ENCODE measurements around the gene GNG13. TPM values are rescaled to one million over a fixed set of nuclear protein-coding genes. Genes with fewer than 3 reads are reported as not detected.

GNG13 gene
- total RNA-seq, 3 donors from 2014 or later, result not detected

GRCh38 chr16:761625-762513 lies 38.7 kb downstream of the GNG13 start:
- no peak overlapping the region for H3K27ac ChIP-seq
- no peak for TF ChIP-seq POLR2A (IDR thresholded peaks at IDR 0.05)
- no peak for TF ChIP-seq POLR2AphosphoS5 (IDR thresholded peaks at IDR 0.05)
- TF ChIP-seq, protein P1, sequence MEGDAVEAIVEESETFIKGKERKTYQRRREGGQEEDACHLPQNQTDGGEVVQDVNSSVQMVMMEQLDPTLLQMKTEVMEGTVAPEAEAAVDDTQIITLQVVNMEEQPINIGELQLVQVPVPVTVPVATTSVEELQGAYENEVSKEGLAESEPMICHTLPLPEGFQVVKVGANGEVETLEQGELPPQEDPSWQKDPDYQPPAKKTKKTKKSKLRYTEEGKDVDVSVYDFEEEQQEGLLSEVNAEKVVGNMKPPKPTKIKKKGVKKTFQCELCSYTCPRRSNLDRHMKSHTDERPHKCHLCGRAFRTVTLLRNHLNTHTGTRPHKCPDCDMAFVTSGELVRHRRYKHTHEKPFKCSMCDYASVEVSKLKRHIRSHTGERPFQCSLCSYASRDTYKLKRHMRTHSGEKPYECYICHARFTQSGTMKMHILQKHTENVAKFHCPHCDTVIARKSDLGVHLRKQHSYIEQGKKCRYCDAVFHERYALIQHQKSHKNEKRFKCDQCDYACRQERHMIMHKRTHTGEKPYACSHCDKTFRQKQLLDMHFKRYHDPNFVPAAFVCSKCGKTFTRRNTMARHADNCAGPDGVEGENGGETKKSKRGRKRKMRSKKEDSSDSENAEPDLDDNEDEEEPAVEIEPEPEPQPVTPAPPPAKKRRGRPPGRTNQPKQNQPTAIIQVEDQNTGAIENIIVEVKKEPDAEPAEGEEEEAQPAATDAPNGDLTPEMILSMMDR (IDR thresholded peaks at IDR 0.05), result no peak

DNA sequence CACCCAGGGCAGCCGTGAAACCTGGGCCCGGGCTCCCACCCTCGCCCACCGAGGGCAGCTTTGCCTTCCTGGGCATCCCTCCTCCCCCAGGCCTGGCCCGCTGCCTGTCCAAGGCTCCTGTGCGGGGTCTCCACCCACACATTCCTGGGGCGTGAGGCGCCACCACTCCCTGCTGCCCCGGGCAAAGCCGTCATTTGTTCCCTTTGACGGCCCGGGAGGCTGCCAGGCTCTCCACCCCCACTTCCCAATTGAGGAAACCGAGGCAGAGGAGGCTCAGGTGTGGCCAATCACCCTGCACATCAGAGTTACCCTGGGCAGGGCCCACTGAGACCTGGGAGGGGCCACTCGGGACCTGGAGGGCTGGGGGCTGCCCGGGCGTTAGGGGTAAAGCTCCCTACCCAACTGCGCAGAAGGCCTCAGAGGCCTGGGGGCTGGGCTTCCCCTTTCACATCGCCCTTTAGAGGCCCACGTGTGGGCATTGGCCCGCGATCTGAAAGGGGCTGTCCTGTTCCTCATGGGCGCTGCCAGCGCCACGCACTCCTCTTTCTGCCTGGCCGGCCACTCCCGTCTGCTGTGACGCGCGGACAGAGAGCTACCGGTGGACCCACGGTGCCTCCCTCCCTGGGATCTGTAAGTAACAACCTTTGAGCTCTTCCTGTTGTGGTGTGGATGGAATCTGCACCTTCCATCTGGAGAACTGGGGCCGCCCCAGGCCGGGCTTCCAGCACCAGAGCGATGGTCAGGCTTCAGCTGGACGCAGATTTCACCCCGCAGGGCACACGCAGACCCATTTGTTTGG lies 39.8 kb downstream of the GNG13 start, which contains the start of gene MSLN:
Gene MSLN (plus strand): TSS at position 190 of the 799 bp plus-strand sequence. CDS start 1,947 bp downstream, outside the sequence.
- no peaks in the 10 kb centered on the region for H3K9me3 ChIP-seq
- no peak within 1 kb of the TSS for H3K4me3 ChIP-seq
- H3K27me3 ChIP-seq, result peaks cover 0 to 36% of the 10 kb centered on the region in 2 donors
- no peaks in the 10 kb centered on the region for H3K4me1 ChIP-seq
- intact Hi-C loops (cut with DNase I; ENCODE audit: low total_unique reads), result no loop called here
- DNase-seq (ENCODE audit: low spot score in 2 of 2), result no peak
- H3K36me3 ChIP-seq, result no peaks in the 10 kb centered on the region
- peak within 1 kb of the TSS in 1 of 2 donors; percentile 4 for H3K27ac ChIP-seq
- TF ChIP-seq POLR2A (IDR thresholded peaks at IDR 0.05) (no peak), POLR2AphosphoS5 (IDR thresholded peaks at IDR 0.05) (no peak)
- TF ChIP-seq, protein P1 (IDR thresholded peaks at IDR 0.05), result no peak

More at GRCh38 chr16:761625-762513, 38.7 kb downstream of the GNG13 start:
- intact Hi-C loops (cut with DNase I; ENCODE audit: low total_unique reads), result no loop called here
- H3K4me3 ChIP-seq, result no peak overlapping the region
- H3K4me1 ChIP-seq, result no peaks in the 10 kb centered on the region
- H3K36me3 ChIP-seq, result no peaks in the 10 kb centered on the region
- DNase-seq (ENCODE audit: low spot score in 2 of 2), result no peak
- no peaks in the 10 kb centered on the region for H3K9me3 ChIP-seq
- H3K27me3 ChIP-seq, result peaks cover 0 to 38% of the 10 kb centered on the region in 2 donors

GRCh38 chr16:760065-760464 lies 40.5 kb downstream of the GNG13 start:
- Histone ChIP-seq H3K27me3 (peaks cover 0 to 29% of the 10 kb centered on the region in 2 donors), H3K36me3 (no peaks in the 10 kb centered on the region), H3K27ac (peak overlapping the region in 1 of 2 donors; percentile 4), H3K4me3 (no peak overlapping the region), H3K9me3 (no peaks in the 10 kb centered on the region), H3K4me1 (no peaks in the 10 kb centered on the region)
- DNase-seq (ENCODE audit: low spot score in 2 of 2), result no peak
- intact Hi-C loops (cut with DNase I; ENCODE audit: low total_unique reads), result no loop called here
- TF ChIP-seq POLR2A (IDR thresholded peaks at IDR 0.05), result no peak
- no peak for TF ChIP-seq POLR2AphosphoS5 (IDR thresholded peaks at IDR 0.05)
- TF ChIP-seq, protein P1 (IDR thresholded peaks at IDR 0.05), result no peak

DNA sequence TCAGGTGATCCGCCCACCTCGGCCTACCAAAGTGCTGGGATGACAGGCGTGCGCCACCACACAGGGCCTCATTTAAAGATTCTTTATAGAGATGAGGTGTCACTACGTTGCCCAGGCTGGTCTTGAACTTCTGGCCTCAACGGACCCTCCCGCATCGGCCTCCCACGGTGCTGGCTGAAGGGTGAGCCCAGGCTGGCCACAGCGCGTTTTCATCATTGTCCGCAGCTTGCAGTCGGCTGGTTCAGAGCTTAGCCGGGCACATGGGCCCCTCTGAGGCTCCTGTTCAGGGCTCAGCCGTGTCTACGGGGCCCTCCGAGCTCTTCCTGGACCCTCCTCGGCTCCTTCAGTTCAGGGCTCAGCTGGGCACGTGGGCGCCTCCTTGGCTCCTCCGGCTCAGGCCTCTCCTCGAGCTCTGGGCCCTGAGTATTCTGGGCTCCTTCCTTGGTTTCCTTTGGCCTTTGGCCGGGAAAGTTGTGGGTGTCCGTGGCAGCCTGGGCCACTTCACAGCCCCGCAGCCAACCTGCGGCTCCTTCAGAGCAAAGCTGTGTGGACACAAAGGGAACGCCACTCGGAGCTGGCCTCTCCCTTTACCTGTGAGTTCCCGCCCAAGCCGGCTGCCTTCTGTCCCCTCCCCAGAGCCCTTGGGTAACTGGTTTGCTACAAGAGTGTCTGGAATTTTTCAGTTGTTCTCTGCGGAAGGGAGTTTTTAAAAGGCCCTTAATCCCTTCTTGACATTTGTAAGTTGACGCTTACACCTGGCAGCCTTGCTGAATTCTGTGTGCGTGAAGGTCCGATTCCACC lies 41.2 kb downstream of the GNG13 start:
- TF ChIP-seq, protein P1 (IDR thresholded peaks at IDR 0.05), result no peak
- TF ChIP-seq POLR2A (IDR thresholded peaks at IDR 0.05), result no peak
- TF ChIP-seq POLR2AphosphoS5 (IDR thresholded peaks at IDR 0.05), result no peak
- Histone ChIP-seq H3K36me3 (no peaks in the 10 kb centered on the region), H3K4me3 (no peak overlapping the region), H3K27ac (peak overlapping the region in 1 of 2 donors; percentile 4), H3K4me1 (no peaks in the 10 kb centered on the region), H3K27me3 (peaks cover 0 to 21% of the 10 kb centered on the region in 2 donors), H3K9me3 (no peaks in the 10 kb centered on the region)
- DNase-seq (ENCODE audit: low spot score in 2 of 2), result no peak
- intact Hi-C loops (cut with DNase I; ENCODE audit: low total_unique reads), result no loop called here
